SK-N-MC (cell line): ENCODE measurements around the gene MADCAM1.

Experiments
- EZH2 ChIP-seq: fragments of 200-600 bp; sonication (generic); IDR thresholded peaks from one replicate; pipeline ENCODE4 v1.6.1; 2017; ENCODE audit warnings: antibody characterized with exemption
- FOXP2 ChIP-seq: optimal IDR thresholded peaks from 2 replicates; pipeline ENCODE3; 2011; ENCODE audit warnings: mild to moderate bottlenecking, moderate library complexity; ENCODE audit not compliant: insufficient read depth; ENCODE audit errors: extremely low read length, control extremely low read depth
- POLR2AphosphoS5 ChIP-seq: IDR thresholded peaks from 2 replicates; pipeline ENCODE4 v1.6.1; 2012; ENCODE audit warnings: mild to moderate bottlenecking, low read depth, low read length, borderline replicate concordance

- no peak for TF ChIP-seq EZH2
- TF ChIP-seq POLR2AphosphoS5 = no peak
- TF ChIP-seq FOXP2 = no peak
Observed at GRCh38 chr19:541699-542098, 45.4 kb downstream of the MADCAM1 start.
